Measurements from ENCODE around the gene KRT6A.
"Not testable (repeated sequence)": the region's sequence is repeated elsewhere in the genome, so short reads cannot be mapped to it uniquely, and the experiment has no call there.

Gene KRT6A

GRCh38 chr12:52502877-52503276 is 9.8 kb upstream of the KRT6A start:
- DNase-seq = no peak
- no peaks in the 10 kb centered on the region for H3K36me3 ChIP-seq
- H3K4me3 ChIP-seq (ENCODE audit: low read depth, low read length) = no peak overlapping the region
- H3K27me3 ChIP-seq (ENCODE audit: insufficient read depth, low read depth, severe bottlenecking) = peaks cover 59% of the 10 kb centered on the region
- TF ChIP-seq CTCF (IDR thresholded peaks at IDR 0.05; ENCODE audit: low read depth, low read length) = no peak
- no peak overlapping the region for H3K27ac ChIP-seq
- peaks cover 6% of the 10 kb centered on the region for H3K9me3 ChIP-seq (ENCODE audit: severe bottlenecking)

- H3K4me3 ChIP-seq (ENCODE audit: low read depth, low read length) = no peak overlapping the region
- TF ChIP-seq CTCF (IDR thresholded peaks at IDR 0.05; ENCODE audit: low read depth, low read length) = no peak
- H3K36me3 ChIP-seq = no peaks in the 10 kb centered on the region
- H3K9me3 ChIP-seq (ENCODE audit: severe bottlenecking) = peaks cover 6% of the 10 kb centered on the region
- H3K27ac ChIP-seq = no peak overlapping the region
- no peak for DNase-seq
- H3K27me3 ChIP-seq (ENCODE audit: insufficient read depth, low read depth, severe bottlenecking) = peaks cover 63% of the 10 kb centered on the region
These were observed 8.4 kb upstream of the KRT6A start for GRCh38 chr12:52501490-52501889.

GRCh38 chr12:52500574-52500973 is 7.5 kb upstream of the KRT6A start:
- peaks cover 65% of the 10 kb centered on the region for H3K27me3 ChIP-seq (ENCODE audit: insufficient read depth, low read depth, severe bottlenecking)
- DNase-seq; H3K4me3 ChIP-seq (ENCODE audit: low read depth, low read length); H3K27ac ChIP-seq; H3K9me3 ChIP-seq (ENCODE audit: severe bottlenecking); H3K36me3 ChIP-seq: not testable (repeated sequence)

GRCh38 chr12:52499806-52500560 is 6.9 kb upstream of the KRT6A start:
- Histone ChIP-seq H3K9me3 (ENCODE audit: severe bottlenecking) (peaks cover 6% of the 10 kb centered on the region), H3K27ac (no peak overlapping the region)

GRCh38 chr12:52498946-52499345 is 5.9 kb upstream of the KRT6A start:
- Histone ChIP-seq H3K27me3 (ENCODE audit: insufficient read depth, low read depth, severe bottlenecking) (peaks cover 74% of the 10 kb centered on the region), H3K9me3 (ENCODE audit: severe bottlenecking) (peaks cover 6% of the 10 kb centered on the region), H3K36me3 (no peaks in the 10 kb centered on the region), H3K27ac (no peak overlapping the region), H3K4me3 (ENCODE audit: low read depth, low read length) (no peak overlapping the region)
- no peak for DNase-seq
- TF ChIP-seq CTCF (IDR thresholded peaks at IDR 0.05; ENCODE audit: low read depth, low read length) = no peak

More at GRCh38 chr12:52499806-52500560, 6.9 kb upstream of the KRT6A start:
- no peak for TF ChIP-seq CTCF (IDR thresholded peaks at IDR 0.05; ENCODE audit: low read depth, low read length)
- Histone ChIP-seq H3K36me3 (no peaks in the 10 kb centered on the region), H3K4me3 (ENCODE audit: low read depth, low read length) (no peak overlapping the region), H3K27me3 (ENCODE audit: insufficient read depth, low read depth, severe bottlenecking) (peaks cover 67% of the 10 kb centered on the region)
- no peak for DNase-seq

- Histone ChIP-seq H3K27me3 (ENCODE audit: insufficient read depth, low read depth, severe bottlenecking) (peaks cover 78% of the 10 kb centered on the region), H3K4me3 (ENCODE audit: low read depth, low read length) (no peak overlapping the region), H3K9me3 (ENCODE audit: severe bottlenecking) (peaks cover 6% of the 10 kb centered on the region), H3K36me3 (no peaks in the 10 kb centered on the region), H3K27ac (no peak overlapping the region)
- no peak for DNase-seq
- no peak for TF ChIP-seq CTCF (IDR thresholded peaks at IDR 0.05; ENCODE audit: low read depth, low read length)
These were observed 4.9 kb upstream of the KRT6A start for GRCh38 chr12:52497975-52498374.

Measured in WERI-Rb-1 (cell line).